NCI-H82 (cell line): ENCODE data around the gene MRPL3.
"Not testable (repeated sequence)": the region's sequence is repeated elsewhere in the genome, so short reads cannot be mapped to it uniquely, and the experiment has no call there.

Source experiments
- DNase-seq: peaks from one replicate; lab custom pipeline; 2025; lab: John Stamatoyannopoulos, UW

Gene MRPL3

DNA sequence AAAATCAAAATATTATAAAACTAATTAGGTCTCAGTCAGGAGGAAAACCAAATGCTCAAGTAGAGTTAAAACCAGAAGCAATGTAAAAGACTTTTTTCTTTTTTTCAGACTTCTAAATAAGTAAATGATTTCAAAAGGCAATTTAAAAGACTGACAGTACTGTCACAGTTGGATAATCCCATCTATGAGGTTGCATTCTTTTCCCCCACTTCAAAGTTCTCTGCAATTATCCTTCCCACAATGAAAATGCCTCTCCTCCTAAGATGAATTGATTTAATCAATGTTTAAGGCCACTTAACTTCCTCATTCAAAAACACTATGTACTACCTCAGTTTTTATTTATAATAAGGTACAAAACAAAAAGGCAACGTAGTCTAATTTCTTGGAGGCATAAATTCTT lies 8.1 kb downstream of the MRPL3 start:
- DNase-seq: no peak

DNA sequence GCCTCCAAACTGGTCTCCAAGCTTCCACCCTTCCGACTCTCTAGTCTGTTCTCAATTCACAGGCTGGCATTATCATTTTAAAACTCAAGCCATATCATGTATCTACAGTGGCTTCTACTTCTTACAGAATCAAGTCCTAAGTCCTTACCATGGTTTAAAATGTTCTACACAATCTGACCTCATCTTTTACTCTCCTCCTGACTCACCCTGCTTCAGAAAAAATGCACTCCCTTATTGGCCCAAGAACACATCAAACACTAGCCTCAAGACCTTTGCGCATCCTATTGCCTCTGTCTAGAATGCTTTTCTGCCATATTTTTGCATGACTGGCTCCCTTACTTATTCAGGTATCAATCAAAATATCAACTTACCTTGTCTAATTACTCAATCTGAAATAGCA lies 11.0 kb downstream of the MRPL3 start:
- no peak for DNase-seq

DNA sequence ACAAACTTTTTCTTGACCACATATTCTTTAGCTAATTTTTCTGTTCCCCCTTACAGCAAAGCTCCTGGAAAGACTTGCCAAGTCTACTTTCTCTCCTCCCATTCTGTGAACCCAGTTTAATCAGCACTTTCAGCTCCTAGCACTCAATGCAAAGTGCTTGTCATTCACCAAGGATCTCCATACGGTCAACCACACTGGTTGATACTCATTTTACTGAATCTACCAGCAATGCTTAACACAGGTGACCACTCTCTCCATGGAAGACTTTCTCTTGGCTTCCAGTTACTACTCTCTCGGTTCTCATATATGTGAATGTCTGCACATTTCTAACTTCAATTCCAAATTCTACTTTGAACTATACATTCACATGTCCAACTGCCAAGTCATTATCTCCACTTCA lies 11.7 kb downstream of the MRPL3 start:
- DNase-seq: no peak

DNA sequence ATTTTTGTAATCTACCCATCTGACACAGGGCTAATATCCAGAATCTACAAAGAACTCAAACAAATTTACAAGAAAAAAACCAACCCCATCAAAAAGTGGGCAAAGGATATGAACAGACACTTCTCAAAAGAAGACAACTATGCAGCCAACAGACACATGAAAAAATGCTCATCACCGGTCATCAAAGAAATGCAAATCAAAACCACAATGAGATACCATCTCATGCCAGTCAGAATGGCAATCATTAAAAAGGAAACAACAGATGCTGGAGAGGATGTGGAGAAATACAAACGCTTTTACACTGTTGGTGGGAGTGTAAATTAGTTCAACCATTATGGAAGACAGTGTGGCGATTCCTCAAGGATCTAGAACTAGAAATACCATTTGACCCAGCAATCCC lies 16.2 kb downstream of the MRPL3 start:
- DNase-seq: not testable (repeated sequence)

DNA sequence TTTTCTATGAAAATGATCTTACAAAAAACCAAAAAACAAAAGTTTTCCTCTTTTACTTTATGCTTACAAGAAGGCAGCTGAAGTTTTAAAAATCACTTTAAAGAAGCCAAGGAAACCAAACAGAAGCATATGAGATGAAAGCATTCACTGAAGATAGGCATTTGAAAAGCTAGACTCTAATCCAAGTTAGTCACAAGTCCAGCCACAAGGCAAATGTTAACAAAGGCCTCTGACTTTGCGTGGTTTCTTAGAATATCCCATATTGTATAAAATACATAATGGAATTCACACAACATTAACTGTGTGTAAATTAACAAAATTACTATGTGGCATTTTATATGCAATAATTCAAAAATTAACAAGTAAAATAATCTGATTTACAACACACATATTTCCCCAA lies 17.7 kb downstream of the MRPL3 start:
- DNase-seq: no peak

DNA sequence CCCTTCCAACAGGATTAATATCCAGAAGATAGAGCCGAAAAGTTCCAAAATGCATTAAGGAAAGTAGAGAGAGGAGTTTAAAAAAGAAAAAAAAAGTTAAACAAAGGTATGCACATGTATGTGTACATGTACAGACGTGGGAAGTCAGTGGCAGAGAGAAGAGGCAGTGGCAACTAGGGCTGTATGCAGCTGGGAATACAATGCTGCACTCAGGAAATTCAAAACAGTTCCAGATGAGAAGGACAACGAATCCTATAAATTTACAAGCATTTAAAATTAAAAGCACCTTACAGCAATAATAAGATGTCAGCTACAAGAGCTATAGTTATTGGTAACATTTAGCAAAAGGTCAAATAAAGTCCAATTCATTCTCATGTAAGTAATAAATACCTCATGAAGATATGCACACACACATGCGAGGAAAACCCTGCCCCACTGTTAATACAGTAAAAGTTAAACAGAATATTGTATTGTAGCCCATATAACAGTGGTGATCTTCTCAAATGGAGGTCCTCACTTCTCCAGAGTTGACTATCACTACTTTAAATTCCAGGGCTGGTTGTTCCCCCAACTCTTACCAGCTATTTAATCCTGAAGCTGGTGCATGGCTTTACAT lies 18.2 kb downstream of the MRPL3 start:
- DNase-seq: no peak

DNA sequence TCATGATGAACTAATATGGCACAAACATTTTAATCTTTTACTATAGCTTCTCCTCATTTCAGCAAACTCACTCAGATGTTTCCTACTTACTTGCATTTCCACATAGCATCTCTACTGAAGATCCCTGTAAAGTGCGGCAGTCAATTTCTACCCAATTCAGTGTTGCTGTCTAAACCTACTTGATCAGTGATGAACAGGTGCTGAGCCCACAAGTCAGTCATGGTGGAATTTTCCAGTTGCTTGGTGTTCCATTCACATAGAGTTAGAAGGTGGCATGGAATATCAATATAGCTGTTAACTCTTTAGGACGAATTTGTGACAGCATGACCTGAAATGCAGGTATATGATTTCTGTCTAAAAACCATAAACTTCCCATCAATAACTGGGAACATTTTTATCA lies 22.7 kb downstream of the MRPL3 start:
- no peak for DNase-seq

DNA sequence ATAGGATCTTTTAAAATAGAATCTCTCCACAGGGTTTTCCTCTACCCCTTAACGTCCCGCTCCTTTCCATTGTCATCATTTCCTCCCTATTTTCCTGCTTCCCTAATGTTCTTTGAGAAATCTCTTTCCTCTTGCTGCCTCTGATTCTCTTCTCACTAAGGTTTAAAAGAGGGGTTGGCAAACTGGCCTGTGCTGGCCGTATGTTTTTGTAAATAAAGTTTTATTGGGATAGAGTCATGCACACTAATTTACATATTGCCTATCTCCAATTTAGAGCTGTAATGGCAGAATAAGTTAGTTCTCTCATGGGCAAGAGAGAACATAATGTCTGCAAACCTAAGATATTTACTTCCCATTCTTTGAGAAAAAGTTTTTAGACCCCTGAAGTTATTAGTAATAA lies 25.0 kb downstream of the MRPL3 start:
- no peak for DNase-seq

DNA sequence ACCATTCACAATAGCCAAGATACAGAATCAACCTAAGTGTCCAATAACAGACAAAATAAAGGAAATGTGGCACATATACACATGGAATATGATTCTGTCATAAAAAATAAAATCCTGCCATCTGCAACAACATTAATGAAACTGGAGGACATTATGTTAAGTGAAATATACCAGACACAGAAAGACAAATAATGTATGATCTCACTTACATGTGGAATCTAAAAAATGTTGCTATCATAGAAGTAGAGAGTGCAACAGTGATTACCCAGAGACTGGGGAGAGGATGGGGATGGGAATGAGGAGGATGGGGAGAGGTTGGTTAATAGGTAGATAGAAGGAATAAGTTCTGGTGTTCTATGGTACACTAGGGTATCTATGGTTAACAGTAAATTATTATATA lies 28.7 kb downstream of the MRPL3 start:
- no peak for DNase-seq

DNA sequence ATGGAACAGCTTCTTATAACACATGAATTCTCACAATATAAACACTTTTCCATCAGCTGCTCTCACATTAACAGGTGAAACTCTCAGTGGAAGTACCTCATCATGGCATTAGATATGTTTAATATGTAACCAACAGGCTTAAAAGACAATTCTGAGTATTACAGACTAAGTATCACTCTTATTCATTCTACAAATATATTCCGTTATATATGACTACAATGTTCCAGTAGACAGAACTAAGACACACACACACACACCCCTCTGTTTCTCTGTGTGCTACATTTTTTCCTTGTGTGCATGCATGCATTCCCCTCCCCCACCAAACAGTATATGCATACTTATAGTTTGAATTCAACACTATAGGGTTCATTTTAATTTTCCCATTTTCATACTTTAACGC lies 32.4 kb downstream of the MRPL3 start:
- DNase-seq: no peak

DNA sequence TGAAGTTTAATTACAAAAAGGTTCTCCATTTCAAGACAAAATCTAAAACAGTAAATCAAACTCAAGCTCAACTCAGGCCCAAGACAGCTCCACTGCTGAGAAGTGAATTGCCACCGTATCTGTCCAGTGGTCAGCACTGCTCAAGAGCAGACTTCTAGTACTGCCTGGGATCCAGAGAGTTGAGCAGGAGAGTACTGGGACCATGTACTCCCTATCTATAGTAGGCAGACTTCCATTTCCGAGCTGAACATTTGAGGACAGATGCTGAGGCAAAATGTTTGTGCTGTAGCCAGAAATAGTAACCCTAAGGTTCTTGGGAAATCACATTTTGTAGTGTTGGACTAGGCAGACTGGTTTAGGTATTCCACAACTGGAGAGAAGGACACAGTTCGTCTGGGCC lies 44.1 kb downstream of the MRPL3 start:
- no peak for DNase-seq

DNA sequence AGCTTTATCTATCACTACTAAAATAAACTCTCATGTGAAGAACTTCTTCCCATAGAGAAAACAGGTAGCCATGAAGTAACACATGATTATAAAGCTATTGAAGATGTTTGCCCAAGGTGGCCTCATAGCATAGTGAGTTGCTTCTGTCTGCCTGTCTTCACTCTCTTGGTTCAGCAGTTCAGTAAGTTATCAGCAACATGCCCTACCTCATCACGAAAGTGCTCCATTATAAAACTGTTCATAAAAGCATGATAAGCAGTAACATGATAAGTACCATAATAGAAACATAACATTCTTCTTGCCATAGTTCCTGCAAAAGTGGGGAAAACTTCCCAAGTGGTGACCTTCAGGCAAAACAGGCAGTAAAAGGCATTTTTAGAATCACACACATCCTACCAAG lies 45.6 kb downstream of the MRPL3 start:
- no peak for DNase-seq

DNA sequence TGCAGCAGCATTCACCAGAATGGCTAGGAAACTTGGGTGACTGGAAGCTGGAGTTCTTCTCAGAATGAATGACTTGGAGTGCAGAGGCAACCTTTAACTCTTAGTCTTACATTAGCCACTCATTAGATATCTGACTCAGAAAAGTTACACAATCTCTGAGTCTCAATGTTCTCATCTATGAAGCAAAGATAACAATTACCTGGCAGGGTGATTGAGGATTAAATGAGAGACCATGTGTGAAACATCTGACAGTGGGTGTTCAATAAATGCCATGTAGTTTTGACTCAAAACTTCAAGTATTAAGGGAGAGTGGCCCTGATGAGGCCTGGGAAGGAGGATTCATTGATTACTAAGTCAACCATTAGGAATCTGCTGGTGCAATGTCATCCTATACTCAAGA lies 48.3 kb downstream of the MRPL3 start:
- no peak for DNase-seq

DNA sequence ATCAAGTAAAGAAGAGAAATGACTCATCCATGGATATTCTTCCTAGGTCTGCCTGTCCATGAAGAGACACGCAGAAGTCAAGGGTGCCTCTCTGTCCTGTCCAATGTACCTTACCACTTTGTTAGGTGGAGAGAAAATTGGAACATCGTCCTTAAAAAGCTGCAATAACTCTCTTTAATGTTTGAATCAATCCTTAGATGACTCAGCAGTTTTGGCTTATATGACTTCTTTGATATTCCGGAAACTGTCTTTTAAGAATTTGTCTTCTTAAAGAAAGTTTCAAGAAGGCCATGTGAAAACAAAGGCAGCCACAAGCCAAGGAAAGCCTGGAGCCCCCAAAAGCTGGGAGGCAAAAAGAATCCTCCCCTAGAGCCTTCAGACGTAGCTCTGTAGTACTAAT lies 49.2 kb downstream of the MRPL3 start:
- no peak for DNase-seq

DNA sequence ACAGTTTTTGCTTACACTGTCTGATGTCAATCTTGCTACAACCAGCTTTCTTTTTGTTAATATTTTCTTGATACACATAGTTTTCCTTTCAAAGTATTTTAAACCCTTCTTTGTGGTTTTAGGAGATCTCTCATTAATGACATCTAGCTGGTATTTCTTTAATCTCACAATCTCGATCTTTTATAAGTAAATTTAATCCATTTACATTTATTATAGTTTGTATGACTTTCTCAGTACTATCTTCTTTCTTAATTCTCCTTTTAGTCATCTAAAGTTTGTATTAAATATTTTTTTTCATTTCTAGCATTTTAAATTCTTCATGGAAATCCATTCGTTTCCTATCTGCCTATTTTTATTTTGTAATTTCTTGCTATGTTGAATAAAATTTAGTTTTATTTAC lies 55.4 kb downstream of the MRPL3 start:
- no peak for DNase-seq

DNA sequence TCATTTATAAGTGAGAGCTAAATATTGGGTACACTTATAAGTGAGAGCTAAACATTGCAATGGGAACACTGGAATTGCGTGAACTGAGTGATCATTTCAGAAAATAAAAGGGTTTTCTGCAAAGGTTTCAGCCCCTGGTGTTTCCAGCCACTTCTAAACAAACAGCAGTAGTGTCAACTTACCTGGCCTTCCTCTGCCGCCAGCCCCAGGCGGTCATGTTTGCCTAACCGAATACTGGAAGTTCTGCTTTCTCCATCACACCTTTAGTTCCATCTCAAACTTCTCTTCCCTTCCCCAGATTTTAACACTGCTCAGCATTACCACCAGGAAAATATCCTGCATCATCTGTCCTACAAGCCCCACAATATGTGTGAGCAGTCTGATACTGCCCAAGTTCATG lies 58.6 kb downstream of the MRPL3 start:
- DNase-seq: no peak

DNA sequence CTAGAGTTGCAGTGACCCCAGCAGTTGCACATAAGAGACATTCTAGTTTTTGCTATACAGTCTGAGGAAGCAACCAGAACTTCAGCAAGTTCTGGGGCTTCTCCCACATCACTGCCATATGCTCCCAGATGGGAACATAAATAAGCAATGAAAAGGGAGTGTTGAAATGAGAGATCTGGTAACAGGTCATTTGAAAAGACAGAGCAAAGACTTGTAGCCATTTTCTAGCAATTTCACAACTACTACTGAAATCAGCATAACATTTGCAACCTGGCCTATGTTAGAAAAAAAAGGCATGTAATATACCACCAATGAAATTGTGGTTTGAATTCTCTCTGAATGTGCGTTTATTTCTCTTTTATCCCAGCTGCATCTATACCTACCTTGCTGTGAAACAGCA lies 63.7 kb downstream of the MRPL3 start:
- no peak for DNase-seq

DNA sequence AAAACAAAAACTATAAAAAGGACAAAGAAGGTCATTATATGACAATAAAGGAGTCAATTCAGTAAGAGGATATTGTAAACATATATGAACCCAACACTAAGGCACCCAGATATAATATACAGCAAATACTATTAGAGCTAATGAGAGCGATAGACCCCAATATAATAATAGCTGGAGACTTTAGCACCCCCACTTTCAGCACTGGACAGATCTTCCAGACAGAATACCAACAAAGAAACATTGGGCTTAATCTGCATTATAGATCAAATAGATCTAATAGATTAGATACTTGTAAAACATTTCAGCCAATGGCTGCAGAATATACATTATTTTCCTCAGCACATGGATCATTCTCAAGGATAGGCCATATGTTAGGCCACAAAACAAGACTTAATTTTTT lies 67.8 kb downstream of the MRPL3 start:
- no peak for DNase-seq

DNA sequence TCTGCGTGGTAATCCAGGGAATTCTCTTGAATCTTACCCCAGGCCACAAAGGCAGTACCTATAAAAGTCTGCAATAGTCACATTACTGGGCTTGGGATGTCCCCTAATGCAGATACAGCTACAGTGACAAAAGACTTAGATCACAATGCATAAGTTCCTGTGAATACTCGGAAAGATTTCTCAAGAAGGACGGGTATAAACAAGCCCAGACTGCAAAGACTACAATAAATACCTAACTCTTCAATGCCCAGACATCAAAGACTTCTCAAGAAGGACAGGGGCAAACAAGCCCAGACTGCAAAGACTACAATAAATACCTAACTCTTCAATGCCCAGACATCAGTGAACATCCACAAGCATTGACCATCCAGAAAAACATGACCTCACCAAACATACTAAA lies 70.3 kb downstream of the MRPL3 start:
- DNase-seq: no peak

DNA sequence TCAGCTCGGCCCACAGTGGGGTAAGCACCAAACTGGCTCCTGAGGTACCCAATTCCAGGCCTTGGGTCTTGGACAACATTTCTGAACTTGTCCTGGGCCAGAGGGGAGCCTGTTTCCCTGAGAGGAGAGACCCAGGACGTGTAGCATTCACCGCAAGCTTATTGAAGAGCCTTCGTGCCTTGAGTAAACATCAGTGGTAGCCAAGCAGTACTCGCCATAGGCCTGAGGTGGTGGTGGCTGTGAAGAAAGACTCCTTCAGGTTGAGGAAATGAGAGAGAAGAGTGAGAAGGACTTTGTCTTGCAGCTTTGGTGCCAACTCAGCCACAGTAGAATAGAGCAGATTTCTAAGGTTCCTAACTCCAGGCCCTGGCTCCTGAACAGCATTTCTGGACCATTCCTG lies 71.0 kb downstream of the MRPL3 start:
- no peak for DNase-seq

DNA sequence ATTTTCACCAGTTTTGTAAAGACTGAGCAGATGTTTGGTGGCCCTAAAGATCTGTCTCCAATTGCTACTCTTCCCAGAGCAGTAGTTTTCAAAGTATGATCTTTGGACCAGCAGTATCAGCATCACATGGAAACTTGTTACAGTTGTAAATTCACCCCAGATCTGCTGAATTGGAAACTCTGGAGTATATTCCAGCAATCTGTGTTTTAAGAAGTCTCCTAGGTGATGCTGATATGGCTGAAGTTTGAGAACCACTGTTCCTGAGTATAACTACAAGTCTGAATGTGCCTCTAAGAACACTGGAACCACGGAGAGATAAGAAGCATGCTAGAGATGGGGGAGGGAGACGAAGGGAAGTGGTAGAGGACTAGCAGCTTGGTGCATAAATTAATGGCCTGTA lies 75.5 kb downstream of the MRPL3 start:
- DNase-seq: no peak

DNA sequence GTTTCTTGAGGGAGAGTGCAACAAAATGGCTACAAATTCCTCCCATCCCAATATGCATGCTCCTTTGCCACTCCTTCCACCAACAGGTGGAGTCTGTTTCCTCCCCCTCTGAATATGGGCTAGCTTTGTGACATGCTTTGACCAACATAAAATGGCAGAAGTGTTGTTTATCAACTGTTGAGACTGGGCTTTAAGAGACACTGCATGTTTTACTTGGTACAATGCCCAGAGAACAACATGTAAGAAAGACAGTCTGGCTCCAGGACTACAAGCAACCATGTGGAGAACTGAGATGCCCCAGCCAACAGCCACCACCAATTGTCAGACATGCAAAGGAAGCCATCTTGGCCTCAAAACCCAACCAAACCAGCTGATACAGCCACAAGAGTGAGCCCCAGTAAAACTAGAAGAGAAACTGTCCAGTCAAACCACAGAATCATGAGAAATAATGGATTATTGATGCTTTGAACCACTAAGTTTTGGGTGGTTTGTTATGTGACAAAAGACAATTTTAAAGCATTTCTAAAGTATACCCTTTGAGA lies 80.7 kb downstream of the MRPL3 start:
- no peak for DNase-seq

DNA sequence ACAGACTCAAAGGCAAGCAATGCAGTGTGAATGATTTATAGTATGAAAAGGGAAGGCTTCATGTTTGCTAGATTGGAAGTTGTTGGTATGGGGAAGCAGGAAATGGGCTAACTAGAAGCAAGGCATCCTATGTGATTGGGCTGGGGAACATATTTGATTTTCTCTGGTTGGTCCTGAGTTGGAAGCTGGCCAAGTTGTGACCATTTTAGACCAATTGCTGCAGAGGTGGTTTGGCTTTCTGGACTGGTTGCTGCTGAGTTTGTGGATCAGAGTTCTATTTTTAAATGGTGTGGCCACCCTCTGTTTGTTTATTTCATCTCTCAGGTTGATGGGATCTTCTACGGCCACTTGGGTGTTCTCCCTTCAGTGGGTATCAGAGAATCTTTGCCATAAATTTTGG lies 81.5 kb downstream of the MRPL3 start:
- DNase-seq: no peak

DNA sequence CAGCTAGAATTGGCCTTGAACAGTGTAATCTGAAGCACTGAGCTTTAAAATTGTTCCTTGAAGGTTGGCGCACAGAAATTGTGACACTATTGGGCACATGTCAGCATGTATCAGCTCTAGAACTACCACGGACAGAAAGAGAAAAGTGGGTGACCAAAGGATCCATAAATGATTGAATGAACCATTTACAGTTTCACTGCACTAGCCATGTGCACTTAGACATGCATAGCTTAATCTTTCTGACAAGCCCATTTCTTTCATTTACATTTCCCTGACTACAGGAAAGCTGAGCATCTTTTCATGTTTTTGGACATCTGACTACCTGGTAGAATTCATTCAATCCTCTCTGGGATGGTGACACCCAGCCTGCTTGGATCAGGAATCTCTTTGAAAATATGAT lies 85.0 kb downstream of the MRPL3 start:
- DNase-seq: no peak
